K562 (cell line): ENCODE results near the gene XPR1. TPM values are rescaled to one million over a fixed set of nuclear protein-coding genes. Genes with fewer than 3 reads are reported as not detected.

ENCODE experiments used
- ARID1B ChIP-seq: fragments of 450-650 bp; IDR thresholded peaks from 2 replicates; pipeline ENCODE4 v1.6.1; 2016; ENCODE audit warnings: antibody characterized with exemption, mild to moderate bottlenecking, inconsistent platforms
- CHD2 ChIP-seq: IDR thresholded peaks from 2 replicates; pipeline ENCODE4 v1.6.1; 2011; ENCODE audit warnings: low read depth, low read length
- FOXJ3 ChIP-seq: sonication (generic); formaldehyde crosslinking; IDR thresholded peaks from 2 replicates; pipeline ENCODE4 v1.4.0; 2020; ENCODE audit warnings: mild to moderate bottlenecking, missing genetic modification reagents
- FOXM1 ChIP-seq, 2 experiments: fragments of 450-650 bp in 1 of 2; sonication (generic) in 1 of 2; formaldehyde crosslinking in 1 of 2; IDR thresholded peaks; 2 replicates each; pipeline versions ENCODE4 v1.6.1 to v1.9.0; 2017 to 2022; ENCODE audit warnings: low read depth in 2 of 2, mild to moderate bottlenecking in 2 of 2, missing genetic modification reagents in 1 of 2, moderate library complexity in 1 of 2
- MTA1 ChIP-seq: fragments of 450-650 bp; IDR thresholded peaks from 2 replicates; pipeline ENCODE4 v1.6.1; 2017; ENCODE audit warnings: borderline replicate concordance
- POLR2A ChIP-seq: fragments of 450-650 bp; conservative IDR thresholded peaks from 2 replicates; pipeline ENCODE4 v1.6.1; 2016
- POLR2B ChIP-seq: fragments of 450-650 bp; IDR thresholded peaks from 2 replicates; pipeline ENCODE4 v1.6.1; 2018; ENCODE audit warnings: low read depth; ENCODE audit not compliant: partially characterized antibody
- POLR3G ChIP-seq: IDR thresholded peaks from 2 replicates; pipeline ENCODE4 v1.6.1; 2011; ENCODE audit not compliant: insufficient read length, insufficient replicate concordance; ENCODE audit errors: extremely low read depth
- RBFOX2 ChIP-seq: fragments of 200-400 bp; formaldehyde crosslinking; IDR thresholded peaks from 2 replicates; pipeline ENCODE4 v1.6.1; 2017; ENCODE audit warnings: low read depth, mild to moderate bottlenecking, low read length, moderate library complexity
- SIX5 ChIP-seq, 2 experiments: IDR thresholded peaks; 2 replicates each; pipeline ENCODE4 v1.6.1; 2011; ENCODE audit warnings: low read length in 2 of 2, borderline replicate concordance in 1 of 2, low read depth in 1 of 2, mild to moderate bottlenecking in 1 of 2, moderate library complexity in 1 of 2; ENCODE audit not compliant: insufficient read depth in 1 of 2
- TARDBP ChIP-seq: fragments of 450-650 bp; IDR thresholded peaks from 2 replicates; pipeline ENCODE4 v1.6.1; 2016
- XRCC4 ChIP-seq: IDR thresholded peaks from one replicate; pipeline ENCODE4 v1.6.1; 2011; ENCODE audit not compliant: insufficient read depth, insufficient read length; ENCODE audit errors: extremely low read depth
- ZBTB8A ChIP-seq: fragments of 450-650 bp; IDR thresholded peaks from 2 replicates; pipeline ENCODE4 v1.6.1; 2018; ENCODE audit warnings: mild to moderate bottlenecking, moderate library complexity; ENCODE audit not compliant: partially characterized antibody
- polyA plus RNA-seq, 8 experiments: library from polyadenylated mRNA; depleted of rRNA in 4 of 8; stranded (reverse) in 5 of 8; unstranded in 3 of 8; fragments of >200 nt; fragmentation: Nextera tagmentation in 2 of 8; fragmentation: Illumina TruSeq in 1 of 8; extraction: Ambion mirVana in 2 of 8; extraction: Trizol in 1 of 8; gene quantifications; 2 replicates each; pipeline versions ENCODE4 v1.2.1 to v1.2.3, GENCODE V29; 2011 to 2014; ENCODE audit warnings: inconsistent platforms in 1 of 8, missing spikeins in 1 of 8
- total RNA-seq, 7 experiments: library from RNA; depleted of rRNA in 6 of 7; stranded (reverse); fragments of >200 nt in 6 of 7; fragmentation: Illumina TruSeq in 2 of 7; extraction: Trizol in 2 of 7; gene quantifications; 2 replicates each; pipeline versions ENCODE4 v1.2.1 to v1.2.3, GENCODE V29; 2011 to 2021; ENCODE audit warnings: low replicate concordance in 1 of 7
- TF ChIP-seq, protein P1 (sequence below): fragments of 250-450 bp; sonication (Bioruptor Pico); IDR thresholded peaks from 2 replicates; pipeline ENCODE4 v1.5.0; 2020; ENCODE audit warnings: mild to moderate bottlenecking
- TF ChIP-seq, protein P2 (sequence below): fragments of 250-450 bp; sonication (Bioruptor Pico); IDR thresholded peaks from 2 replicates; pipeline ENCODE4 v1.8.0; 2022; ENCODE audit warnings: moderate library complexity, mild to moderate bottlenecking, inconsistent platforms
- TF ChIP-seq, protein P3 (sequence below), 2 experiments: fragments of 450-650 bp; conservative IDR thresholded peaks; 2 replicates each; pipeline ENCODE4 v1.6.1; 2017; ENCODE audit warnings: mild to moderate bottlenecking in 2 of 2, moderate library complexity in 2 of 2

The XPR1 gene
- total and polyA plus RNA-seq, 9 of the 15 experiments (the other 6 are each of a cell fraction or from before 2014, with no cell fraction given): 3.0 to 66.2 (median 38.6) TPM

DNA sequence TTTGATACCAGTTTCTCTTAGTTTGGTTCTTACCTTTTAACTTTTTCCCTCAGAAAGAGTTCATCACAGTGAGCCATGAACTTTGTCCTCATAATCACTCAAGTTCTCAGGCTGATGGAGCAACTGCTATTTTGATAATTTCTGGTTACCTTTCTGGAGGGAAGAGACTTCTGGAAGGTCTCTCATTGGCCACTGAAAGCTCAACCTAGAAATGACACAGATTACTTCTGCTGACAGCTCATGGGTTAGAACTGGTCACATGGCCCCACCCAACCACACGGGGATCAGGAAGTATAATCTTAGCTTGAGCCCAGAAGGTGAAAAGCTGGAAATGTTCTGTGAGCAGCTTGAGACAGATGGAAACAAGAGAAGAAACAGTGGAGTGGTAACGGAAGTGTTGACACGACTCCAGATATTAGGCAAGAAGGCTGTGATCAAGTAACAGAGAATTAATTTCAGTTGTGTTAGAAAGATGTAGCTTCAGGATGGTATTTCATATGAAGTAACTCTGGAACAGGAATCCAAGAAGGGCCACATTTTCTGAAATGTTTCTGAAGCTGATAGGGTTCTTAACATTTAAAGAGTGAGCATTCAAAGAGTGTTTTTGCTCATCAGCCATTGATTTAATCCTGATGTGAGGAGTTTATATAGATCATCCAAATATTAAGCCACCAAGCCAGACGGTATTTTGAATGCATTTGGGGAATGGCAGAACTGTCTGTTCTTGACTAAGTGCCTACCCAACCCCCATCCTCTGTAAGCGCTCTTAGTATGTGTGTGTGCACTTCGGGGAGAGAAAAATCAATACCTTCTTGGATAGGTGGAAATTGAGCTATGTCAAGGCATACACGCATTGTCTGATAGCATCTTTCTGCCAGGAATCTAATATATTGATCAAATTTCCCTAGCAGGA is 21.9 kb upstream of the XPR1 start (continued):
- TF ChIP-seq CHD2 (0 out of 2 replicates have a peak, but pooled peaks have one; percentile 10), POLR2B (peak; percentile 79), ZBTB8A (peak; percentile 44), RBFOX2 (peak; percentile 69), POLR3G (no peak), POLR2A (peak; percentile 86), FOXM1 (IDR thresholded peaks at IDR 0.05; ENCODE audit: low read depth) (0 out of 2 replicates have a peak, but pooled peaks have one; percentile 20), FOXM1 (CRISPR knock-in tag; IDR thresholded peaks at IDR 0.05; ENCODE audit: low read depth) (no peak), ARID1B (no peak), FOXJ3 (CRISPR knock-in tag) (no peak), SIX5 (IDR thresholded peaks at IDR 0.05; ENCODE audit: borderline replicate concordance in 1 of 2, insufficient read depth in 1 of 2, low read depth in 1 of 2, low read length in 2 of 2) (0 out of 4 replicates have a peak, but pooled peaks of 1 of the 2 experiments have one; percentile 16), XRCC4 (no peak), MTA1 (no peak), TARDBP (0 out of 2 replicates have a peak, but pooled peaks have one; percentile 15)
- TF ChIP-seq, protein P1, sequence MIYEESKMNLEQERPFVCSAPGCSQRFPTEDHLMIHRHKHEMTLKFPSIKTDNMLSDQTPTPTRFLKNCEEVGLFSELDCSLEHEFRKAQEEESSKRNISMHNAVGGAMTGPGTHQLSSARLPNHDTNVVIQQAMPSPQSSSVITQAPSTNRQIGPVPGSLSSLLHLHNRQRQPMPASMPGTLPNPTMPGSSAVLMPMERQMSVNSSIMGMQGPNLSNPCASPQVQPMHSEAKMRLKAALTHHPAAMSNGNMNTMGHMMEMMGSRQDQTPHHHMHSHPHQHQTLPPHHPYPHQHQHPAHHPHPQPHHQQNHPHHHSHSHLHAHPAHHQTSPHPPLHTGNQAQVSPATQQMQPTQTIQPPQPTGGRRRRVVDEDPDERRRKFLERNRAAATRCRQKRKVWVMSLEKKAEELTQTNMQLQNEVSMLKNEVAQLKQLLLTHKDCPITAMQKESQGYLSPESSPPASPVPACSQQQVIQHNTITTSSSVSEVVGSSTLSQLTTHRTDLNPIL: peak; percentile 8; the same call in 1 of the 2 replicates
- TF ChIP-seq, protein P2, sequence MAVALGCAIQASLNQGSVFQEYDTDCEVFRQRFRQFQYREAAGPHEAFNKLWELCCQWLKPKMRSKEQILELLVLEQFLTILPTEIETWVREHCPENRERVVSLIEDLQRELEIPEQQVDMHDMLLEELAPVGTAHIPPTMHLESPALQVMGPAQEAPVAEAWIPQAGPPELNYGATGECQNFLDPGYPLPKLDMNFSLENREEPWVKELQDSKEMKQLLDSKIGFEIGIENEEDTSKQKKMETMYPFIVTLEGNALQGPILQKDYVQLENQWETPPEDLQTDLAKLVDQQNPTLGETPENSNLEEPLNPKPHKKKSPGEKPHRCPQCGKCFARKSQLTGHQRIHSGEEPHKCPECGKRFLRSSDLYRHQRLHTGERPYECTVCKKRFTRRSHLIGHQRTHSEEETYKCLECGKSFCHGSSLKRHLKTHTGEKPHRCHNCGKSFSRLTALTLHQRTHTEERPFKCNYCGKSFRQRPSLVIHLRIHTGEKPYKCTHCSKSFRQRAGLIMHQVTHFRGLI (CRISPR knock-in tag): peak; percentile 21; the same call in 1 of the 2 replicates
- TF ChIP-seq, protein P3, sequence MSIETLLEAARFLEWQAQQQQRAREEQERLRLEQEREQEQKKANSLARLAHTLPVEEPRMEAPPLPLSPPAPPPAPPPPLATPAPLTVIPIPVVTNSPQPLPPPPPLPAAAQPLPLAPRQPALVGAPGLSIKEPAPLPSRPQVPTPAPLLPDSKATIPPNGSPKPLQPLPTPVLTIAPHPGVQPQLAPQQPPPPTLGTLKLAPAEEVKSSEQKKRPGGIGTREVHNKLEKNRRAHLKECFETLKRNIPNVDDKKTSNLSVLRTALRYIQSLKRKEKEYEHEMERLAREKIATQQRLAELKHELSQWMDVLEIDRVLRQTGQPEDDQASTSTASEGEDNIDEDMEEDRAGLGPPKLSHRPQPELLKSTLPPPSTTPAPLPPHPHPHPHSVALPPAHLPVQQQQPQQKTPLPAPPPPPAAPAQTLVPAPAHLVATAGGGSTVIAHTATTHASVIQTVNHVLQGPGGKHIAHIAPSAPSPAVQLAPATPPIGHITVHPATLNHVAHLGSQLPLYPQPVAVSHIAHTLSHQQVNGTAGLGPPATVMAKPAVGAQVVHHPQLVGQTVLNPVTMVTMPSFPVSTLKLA (conservative IDR thresholded peaks at IDR 0.05): peak; percentile 38 to 40; a peak in 3 of 4 replicates
